Measurements from ENCODE around the gene VGF.

DNA sequence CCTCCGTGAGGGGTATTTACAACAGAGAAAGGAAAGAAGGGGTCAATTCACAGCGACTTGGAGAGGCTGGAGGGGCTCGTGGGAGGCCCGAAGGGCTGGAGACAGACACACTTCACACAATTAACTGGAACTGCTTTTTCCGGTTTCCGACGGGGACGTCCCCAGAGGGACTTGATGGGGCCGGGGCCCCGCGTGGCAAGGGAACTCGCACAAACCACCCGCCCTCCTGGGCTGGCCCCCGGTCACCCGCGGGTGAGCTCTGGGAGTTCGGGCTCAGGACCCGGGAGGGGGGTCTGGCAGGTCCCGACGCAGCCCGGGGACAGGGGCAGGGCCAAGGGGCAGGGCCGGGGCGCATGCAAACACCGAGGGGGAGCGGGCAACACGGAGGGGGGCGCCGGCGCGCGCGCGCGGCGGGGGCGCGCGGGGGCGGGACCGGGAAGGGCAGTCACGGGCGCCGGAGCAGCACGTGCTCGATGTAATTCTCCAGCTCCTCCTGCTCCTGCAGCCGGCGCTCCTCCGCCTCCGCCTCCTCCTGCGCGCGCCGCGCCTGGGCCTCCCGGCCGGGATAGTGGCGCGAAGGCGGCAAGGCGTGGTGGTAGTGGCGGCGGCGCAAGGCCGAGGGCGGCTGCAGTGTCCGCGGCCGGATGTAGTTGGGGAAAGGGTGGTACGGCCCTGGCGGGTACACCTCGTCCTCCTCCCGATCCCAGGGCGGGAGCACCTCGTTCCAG, 2.7 kb downstream of the VGF start:
- TF ChIP-seq, protein P1, sequence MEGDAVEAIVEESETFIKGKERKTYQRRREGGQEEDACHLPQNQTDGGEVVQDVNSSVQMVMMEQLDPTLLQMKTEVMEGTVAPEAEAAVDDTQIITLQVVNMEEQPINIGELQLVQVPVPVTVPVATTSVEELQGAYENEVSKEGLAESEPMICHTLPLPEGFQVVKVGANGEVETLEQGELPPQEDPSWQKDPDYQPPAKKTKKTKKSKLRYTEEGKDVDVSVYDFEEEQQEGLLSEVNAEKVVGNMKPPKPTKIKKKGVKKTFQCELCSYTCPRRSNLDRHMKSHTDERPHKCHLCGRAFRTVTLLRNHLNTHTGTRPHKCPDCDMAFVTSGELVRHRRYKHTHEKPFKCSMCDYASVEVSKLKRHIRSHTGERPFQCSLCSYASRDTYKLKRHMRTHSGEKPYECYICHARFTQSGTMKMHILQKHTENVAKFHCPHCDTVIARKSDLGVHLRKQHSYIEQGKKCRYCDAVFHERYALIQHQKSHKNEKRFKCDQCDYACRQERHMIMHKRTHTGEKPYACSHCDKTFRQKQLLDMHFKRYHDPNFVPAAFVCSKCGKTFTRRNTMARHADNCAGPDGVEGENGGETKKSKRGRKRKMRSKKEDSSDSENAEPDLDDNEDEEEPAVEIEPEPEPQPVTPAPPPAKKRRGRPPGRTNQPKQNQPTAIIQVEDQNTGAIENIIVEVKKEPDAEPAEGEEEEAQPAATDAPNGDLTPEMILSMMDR (IDR thresholded peaks at IDR 0.05; ENCODE audit: low read depth, low read length), result no peak
- no peak for TF ChIP-seq EZH2phosphoT487 (IDR thresholded peaks at IDR 0.05; ENCODE audit: low read depth)
